Stimulated activated CD8-positive, alpha-beta memory T cell treated with anti-CD3 and anti-CD28 coated beads, Interleukin-15, amount 100 ng/mL, for 4 hours (primary cell): Measurements from ENCODE around the gene PMP22.
"Not testable (repeated sequence)": the region's sequence is repeated elsewhere in the genome, so short reads cannot be mapped to it uniquely, and the experiment has no call there.

ENCODE experiments used
- DNase-seq, 2 donors: peaks; one replicate each; pipeline ENCODE4 v3.0.0-alpha.2; 2020; ENCODE audit warnings: low read depth in 2 of 2

The PMP22 gene

DNA sequence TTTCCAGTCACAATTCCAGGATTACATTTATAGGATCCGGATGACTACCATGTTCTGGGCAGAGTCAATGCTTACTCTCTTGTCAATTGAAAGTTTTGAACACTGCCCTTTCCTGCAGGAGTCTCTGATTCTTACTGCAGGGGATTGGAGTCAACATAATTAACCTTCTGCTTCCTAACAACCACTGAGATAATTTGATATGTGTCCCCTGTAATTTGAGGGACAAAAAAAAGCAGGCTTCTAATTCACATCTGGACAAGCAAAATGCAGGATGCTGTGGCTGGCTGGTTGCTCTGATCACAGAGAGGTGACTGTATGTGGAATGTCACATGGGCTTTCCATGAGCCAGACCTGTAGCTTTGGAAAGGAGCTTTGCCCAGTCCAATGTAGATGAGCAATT is 54.9 kb downstream of the PMP22 start:
- DNase-seq = no peak

DNA sequence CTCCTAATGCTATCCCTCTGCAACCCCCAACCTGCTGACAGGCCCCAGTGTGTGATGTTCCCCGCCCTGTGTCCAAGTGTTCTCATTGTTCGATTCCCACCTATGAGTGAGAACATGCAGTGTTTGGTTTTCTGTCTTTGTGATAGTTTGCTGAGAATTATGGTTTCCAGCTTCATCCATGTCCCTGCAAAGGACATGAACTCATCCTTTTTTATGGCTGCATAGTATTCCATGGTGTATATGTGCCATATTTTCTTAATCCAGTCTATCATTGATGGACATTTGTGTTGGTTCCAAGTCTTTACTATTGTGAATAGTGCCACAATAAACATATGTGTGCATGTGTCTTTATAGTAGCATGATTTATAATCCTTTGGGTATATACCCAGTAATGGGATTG is 62.1 kb downstream of the PMP22 start:
- DNase-seq = not testable (repeated sequence)

DNA sequence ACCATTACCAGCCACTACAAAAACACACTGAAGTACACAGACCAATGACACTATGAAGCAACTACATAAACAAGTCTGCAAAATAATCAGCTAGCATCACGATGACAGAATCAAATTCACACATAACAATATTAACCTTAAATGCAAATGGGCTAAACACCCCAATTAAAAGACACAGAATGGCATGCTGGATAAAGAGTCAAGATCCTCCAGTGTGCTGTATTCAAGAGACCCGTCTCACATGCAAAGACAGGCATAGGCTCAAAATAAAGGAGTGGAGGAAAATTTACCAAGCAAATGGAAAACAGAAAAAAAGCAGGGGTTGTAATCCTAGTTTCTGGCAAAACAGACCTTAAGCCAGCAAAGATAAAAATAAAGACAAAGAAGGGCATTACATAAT is 64.6 kb downstream of the PMP22 start:
- DNase-seq = not testable (repeated sequence)

DNA sequence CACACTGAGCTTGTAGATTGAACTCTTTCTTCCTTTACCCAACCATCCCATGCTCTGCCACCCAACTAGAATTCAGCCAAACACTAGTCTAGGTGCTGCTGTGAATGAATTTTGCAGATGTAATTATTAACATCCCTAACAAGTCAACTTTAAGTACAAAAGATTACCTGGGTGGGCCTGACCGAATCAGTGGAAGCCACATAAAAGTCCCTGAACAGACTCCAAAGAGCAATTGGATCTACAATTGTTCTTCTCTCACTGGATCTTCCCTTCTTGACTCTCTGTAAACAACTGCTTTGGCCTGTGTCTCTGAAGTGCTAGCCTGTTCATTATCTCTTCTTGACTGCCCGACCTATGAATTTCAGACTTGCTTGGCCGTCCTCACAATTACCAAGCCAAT is 67.9 kb downstream of the PMP22 start:
- DNase-seq = no peak

DNA sequence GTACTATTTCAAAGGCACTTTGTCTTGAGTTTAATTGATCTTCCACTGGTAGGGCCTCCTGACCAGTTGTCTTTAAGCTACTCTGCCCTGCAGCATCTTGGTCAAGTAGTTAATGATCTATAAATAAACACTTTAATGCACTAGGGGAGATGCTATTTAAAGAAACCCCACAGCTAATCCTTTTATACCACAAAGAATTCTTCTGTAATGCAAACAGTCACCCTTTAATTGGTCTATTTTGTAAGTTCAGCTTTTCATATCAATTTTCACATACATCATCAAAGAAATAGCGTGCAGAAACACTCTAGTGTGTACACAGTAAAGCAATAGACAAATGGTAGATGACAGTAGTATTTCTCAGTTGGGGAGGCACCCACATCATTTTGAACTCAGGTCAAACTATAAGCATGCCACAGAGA is 70.3 kb downstream of the PMP22 start:
- no peak for DNase-seq

DNA sequence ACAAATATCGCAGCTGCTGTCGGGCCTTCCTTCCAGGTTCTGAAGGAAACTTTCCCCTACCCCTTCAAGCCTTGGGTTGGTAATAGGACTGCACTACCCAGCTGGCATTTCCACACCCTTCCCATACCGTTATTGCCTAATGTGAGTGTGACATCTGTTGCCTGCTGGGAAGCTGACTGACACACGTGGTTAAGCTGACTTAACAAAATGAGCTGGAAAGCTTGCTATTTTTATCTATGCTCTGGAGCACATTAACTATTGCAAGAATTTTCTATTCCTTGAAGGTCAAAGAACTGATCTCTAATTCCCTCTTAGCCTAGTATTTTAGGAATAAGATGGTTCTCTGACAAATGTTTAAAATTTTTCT is 79.5 kb downstream of the PMP22 start:
- DNase-seq = no peak

DNA sequence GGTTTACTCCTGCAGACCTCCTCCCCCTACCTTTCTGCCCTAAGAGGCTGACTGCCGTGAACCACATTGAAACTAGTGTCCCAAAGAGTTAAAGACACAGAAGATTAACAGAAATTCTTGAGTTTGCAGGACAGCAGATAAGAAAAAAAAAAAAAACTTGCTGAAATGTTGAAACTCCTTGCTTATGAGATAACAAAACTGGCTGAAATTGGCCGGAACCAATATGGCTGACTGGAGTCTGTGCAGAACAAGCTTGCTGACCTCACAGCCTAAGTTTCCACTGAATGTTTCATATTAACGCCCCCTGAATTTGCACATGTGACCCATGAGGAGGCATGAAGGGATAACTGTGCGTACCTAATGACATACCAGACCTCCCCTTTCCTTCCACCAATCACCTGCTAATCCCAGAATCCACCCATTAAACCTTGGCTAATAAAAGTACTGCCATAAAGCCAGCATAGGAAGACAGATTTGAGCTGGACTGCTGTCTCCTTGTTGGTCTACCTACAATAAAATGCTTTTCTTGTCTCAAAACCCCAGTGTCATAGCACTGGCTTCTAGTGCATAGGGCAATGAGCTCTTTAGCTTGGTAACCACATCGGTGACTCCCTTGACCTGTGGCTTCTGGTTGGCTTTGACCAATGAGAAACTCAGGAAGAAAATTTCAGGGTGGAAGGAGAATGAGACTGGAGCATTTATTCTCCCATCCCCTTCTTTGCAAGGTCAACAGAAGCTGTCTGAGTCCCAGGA is 80.1 kb downstream of the PMP22 start:
- DNase-seq = no peak

DNA sequence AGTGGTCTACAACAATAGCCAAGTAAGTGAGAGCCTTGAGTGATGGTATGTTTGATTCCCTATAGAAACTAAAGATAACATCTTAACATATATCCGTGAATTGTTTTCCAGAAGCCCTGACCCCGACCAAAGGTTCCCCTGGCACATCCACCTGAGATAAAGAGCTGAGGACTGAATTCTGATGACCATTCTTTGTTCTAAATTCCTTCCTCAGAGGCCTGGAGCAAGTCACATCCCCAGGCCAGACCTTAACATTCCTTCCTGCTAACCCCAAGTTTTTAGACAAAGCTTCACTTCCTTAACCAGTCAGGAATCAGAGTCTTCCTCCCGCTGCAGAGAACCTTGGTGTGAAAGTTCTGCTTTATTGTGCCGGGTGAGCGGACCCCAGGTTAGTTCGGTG is 83.3 kb downstream of the PMP22 start:
- no peak for DNase-seq

DNA sequence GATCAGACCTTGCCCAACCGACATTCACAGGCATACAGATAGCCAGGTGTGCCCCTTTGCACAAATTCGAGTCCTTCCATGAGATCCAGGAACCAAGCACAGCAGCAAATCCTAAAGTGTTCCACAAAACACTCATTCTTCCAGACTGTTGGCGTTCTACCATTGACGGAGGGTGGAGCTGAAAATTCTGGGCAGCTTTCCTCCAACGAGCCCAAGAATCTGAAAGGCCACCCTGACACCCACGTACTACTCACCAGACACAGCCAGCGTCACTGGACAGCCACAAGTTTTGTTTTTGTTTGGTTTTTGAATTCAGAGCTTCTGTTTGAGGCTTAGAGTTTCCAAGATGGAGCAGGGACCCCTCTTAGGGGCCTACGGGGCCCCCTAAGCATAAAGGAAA is 83.8 kb downstream of the PMP22 start:
- no peak for DNase-seq

DNA sequence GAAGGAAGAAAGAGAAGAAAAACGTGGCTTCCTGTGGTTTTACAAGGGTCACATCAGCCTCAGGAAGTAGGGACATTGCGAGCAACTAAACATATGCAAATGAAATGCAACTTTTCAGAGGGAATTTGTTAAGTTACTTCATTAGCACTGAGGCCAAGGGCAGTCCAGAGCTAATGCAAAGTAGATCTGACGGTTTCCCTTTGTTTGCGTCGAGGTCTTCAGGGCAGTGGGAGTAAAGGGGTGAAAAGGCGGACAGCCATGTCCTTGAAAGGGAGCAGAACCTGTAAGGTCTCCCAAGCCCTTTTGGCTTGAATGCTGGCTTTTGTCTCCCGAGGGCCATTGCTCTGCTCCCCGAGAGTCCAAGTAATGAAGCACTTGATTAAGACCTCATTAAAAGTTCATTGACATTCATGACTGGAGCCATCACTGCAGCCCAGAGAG is 85.0 kb downstream of the PMP22 start:
- no peak for DNase-seq
